ENCODE results near the gene TMEM272.

The TMEM272 gene

DNA sequence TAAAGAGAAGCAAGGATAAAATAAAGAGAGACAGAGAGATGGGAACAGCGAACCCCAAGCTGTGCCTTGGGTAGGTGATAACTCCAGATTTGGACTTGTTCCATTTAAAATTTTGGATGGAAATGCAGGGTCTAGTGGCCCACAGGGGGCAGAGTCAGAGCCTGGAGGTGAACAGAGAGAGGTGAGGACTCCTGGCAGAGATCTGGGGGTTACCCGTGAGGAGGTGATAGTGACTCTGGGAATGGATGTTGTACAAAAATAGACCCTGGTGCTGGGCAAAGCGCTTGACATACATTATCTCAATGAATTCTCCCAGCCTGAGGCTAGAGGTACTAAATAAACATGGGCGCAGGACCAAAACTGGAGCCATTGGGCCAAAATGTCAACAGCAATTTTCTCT, 26.7 kb downstream of the TMEM272 start:
- in situ Hi-C loops (cut with MboI; ENCODE audit: low sequenced_read_pairs, unreplicated experiment), result no loop called here
- DNase-seq (ENCODE audit: low spot score), result no peak
- TF ChIP-seq, protein P1, sequence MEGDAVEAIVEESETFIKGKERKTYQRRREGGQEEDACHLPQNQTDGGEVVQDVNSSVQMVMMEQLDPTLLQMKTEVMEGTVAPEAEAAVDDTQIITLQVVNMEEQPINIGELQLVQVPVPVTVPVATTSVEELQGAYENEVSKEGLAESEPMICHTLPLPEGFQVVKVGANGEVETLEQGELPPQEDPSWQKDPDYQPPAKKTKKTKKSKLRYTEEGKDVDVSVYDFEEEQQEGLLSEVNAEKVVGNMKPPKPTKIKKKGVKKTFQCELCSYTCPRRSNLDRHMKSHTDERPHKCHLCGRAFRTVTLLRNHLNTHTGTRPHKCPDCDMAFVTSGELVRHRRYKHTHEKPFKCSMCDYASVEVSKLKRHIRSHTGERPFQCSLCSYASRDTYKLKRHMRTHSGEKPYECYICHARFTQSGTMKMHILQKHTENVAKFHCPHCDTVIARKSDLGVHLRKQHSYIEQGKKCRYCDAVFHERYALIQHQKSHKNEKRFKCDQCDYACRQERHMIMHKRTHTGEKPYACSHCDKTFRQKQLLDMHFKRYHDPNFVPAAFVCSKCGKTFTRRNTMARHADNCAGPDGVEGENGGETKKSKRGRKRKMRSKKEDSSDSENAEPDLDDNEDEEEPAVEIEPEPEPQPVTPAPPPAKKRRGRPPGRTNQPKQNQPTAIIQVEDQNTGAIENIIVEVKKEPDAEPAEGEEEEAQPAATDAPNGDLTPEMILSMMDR (IDR thresholded peaks at IDR 0.05; ENCODE audit: borderline replicate concordance, control extremely low read depth, extremely low read depth, insufficient read depth, missing control alignments), result no peak

DNA sequence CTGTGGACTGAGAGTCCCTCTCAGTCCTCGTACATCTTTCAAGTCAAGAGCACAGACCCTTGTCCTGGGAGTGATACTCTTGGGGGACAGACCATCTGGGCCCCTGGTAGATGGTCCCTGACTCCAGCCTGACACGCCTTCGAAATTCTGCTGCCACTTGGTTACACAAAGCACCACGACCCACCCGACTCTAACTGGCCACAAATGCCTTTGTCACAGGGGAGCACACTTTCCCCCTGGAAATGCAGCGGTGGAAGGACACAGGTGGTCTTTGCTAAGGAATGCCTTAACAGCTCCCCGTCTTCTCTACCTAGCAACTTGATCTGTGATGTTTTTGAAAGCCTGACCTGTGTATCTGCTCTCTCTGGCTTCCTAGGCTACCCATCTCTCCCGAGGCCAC, 27.3 kb downstream of the TMEM272 start:
- TF ChIP-seq, protein P1 (IDR thresholded peaks at IDR 0.05; ENCODE audit: borderline replicate concordance, control extremely low read depth, extremely low read depth, insufficient read depth, missing control alignments), result no peak
- in situ Hi-C loops (cut with MboI; ENCODE audit: low sequenced_read_pairs, unreplicated experiment), result no loop called here

DNA sequence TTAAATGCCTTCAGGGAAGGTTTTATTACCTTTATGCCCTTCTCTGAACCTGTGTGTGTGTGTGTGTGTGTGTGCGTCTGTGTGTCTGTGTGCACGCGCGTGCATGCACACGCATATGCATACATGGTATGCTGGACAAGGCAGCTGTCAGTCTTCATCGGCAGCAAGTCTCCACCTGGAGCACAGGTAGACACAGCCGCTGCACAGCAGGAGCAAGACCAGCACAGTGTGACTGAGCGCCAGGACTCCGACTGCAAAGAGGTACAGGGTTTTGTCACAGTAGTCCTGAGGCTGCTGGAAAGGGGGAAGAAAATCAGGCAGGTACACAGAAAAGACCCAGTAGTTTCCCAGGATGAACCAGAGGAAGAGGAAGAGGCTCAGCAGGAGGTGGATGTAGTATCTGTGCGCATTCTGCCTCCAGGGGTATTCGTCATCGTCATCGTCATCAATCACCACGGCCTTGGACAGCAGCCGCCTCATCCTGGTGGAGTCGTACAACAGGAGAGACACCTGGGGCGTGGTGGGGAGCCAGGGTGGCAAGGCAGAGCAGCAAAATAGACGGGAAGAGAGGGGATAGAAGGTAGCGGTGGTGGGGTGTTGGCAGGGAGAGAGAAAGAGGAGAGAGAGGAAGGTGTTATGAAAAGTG, 28.2 kb downstream of the TMEM272 start:
- in situ Hi-C loops (cut with MboI; ENCODE audit: low sequenced_read_pairs, unreplicated experiment), result no loop called here
- TF ChIP-seq, protein P1 (IDR thresholded peaks at IDR 0.05; ENCODE audit: borderline replicate concordance, control extremely low read depth, extremely low read depth, insufficient read depth, missing control alignments), result no peak
- no peak for DNase-seq (ENCODE audit: low spot score)

More for the DNA sequence above, 27.3 kb downstream of the TMEM272 start:
- no peak for DNase-seq (ENCODE audit: low spot score)

DNA sequence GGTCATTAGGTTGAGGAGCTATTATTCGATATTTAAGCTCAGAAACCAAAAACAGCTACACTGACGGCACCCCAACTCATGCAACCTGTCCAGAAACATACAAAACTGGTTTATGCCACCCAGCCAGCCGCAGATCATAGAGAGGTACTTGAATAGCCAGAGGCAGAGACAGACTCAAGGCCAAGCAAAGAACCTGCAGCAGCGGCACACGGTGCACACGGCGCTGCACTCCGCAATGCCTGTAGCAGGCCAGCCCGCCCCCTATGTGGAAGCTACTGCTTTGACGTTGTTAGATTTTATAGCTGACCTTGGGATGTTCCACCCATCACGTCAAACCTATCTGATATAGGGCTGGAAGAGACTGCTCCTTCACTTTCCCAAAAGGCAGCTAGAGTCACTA, 29.1 kb downstream of the TMEM272 start:
- TF ChIP-seq, protein P1 (IDR thresholded peaks at IDR 0.05; ENCODE audit: borderline replicate concordance, control extremely low read depth, extremely low read depth, insufficient read depth, missing control alignments), result no peak
- in situ Hi-C loops (cut with MboI; ENCODE audit: low sequenced_read_pairs, unreplicated experiment), result no loop called here
- DNase-seq (ENCODE audit: low spot score), result no peak

DNA sequence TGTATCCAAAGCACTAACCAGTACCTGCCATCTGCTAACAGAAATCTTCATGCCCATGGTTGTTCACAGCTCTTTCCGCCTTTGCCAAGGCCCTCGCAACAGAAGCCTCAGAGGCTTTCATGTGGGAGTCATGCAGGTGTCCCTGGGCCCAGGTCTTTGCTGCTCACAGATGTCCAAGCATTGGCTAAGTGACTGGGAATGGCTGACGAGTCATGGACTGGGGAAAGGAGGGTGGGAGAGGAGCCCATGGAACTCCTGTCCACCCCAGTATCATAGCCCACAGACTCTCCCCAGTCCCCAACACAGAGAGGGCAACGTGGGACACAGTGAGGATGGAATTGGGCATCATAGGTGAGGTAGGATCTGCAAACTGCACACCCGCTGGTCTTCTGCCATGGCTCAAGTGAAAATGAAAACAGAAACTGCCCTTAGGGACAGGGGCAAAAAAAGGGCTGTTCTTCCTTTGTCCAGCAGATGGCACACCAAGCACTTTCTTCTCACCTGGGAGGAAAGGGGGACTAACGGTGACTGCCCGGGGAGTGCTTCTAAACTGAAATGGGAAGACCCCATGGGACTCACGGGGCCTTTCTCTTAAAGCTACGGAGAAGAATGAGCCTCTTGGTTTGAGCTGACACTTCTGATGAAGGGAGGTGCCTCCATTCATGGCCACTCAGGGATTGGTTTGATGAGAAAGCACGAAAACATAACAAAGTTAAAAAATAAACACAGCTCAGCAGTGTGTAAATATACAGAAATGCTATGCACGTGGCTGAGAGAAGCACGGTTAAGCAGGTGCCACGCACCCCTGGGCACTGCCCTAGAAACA, 29.9 kb downstream of the TMEM272 start:
- in situ Hi-C loops (cut with MboI; ENCODE audit: low sequenced_read_pairs, unreplicated experiment), result no loop called here
- peak; percentile 82 for DNase-seq (ENCODE audit: low spot score)
- TF ChIP-seq, protein P1 (IDR thresholded peaks at IDR 0.05; ENCODE audit: borderline replicate concordance, control extremely low read depth, extremely low read depth, insufficient read depth, missing control alignments), result peak; percentile 73

DNA sequence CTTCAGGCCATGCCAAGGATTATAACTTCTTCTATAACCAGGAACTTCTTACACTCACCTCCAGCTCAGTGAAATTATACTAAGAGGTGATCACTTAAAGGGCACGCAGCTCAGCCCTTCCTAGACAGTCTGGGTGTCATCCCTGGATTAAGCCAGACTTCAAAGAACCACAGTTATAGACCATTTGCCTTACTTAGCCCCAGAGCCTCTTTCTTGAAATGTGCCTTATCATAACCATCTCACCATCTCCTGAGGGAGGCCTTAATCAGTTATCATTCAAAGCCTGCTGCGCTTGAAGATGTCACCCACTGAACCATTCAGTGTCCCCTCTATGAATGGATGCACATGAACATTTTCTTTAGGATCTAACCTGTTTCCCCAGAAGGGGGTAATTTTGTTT, 30.9 kb downstream of the TMEM272 start:
- DNase-seq (ENCODE audit: low spot score), result no peak
- in situ Hi-C loops (cut with MboI; ENCODE audit: low sequenced_read_pairs, unreplicated experiment), result no loop called here
- TF ChIP-seq, protein P1 (IDR thresholded peaks at IDR 0.05; ENCODE audit: borderline replicate concordance, control extremely low read depth, extremely low read depth, insufficient read depth, missing control alignments), result no peak

Data from GM13976 (cell line).